GM21723 (cell line): ENCODE measurements around the gene CAMKK2.
"Not testable (repeated sequence)": the region's sequence is repeated elsewhere in the genome, so short reads cannot be mapped to it uniquely, and the experiment has no call there.

Experiments
- ATAC-seq: cut with Tn5 transposase; IDR thresholded peaks from one replicate; pipeline ENCODE4 v1.9.1; 2021; ENCODE audit warnings: mild to moderate bottlenecking, moderate library complexity; ENCODE audit not compliant: unreplicated experiment

The CAMKK2 gene

DNA sequence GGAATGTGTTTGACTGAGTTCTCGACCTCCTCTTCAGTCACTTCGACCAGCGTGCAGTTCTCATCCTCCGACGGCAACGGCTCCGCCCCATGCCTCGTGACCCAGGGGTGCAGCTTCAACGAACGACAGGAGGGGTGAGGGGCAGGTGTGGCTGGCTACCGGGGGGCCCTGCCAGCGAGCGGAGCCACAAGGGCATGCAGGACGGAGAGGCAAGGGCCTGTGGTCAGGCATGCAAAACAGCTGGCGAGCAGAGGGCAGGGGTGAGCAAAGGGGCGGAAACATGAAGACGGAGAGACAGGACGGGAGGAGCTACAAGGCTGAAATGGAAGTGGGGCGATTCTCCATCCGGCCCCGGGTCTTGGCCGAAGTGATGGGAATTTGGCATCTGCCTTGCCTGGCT lies 47.9 kb downstream of the CAMKK2 start:
- peak; percentile 88 for ATAC-seq

- ATAC-seq, result no peak
These were observed 49.5 kb downstream of the CAMKK2 start for GRCh38 chr12:121246893-121247557.

DNA sequence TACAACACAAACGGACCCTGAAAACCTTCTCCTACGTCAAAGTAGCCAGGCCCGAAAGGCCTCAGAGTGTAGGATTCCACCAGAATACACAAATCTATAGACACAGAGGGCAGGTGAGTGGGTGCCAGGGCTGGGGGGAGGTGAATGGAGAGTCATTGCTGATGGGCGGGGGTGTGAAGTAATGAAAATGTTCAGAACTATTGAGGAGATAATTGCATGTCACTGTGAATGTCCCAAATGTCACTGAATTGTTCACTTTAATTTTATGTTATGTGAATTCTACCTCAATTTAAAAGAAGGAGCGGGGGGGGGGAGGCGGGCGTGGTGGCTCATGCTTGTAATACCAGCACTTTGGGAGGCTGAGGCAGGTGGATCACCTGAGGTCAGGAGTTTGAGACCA lies 50.6 kb downstream of the CAMKK2 start:
- no peak for ATAC-seq

DNA sequence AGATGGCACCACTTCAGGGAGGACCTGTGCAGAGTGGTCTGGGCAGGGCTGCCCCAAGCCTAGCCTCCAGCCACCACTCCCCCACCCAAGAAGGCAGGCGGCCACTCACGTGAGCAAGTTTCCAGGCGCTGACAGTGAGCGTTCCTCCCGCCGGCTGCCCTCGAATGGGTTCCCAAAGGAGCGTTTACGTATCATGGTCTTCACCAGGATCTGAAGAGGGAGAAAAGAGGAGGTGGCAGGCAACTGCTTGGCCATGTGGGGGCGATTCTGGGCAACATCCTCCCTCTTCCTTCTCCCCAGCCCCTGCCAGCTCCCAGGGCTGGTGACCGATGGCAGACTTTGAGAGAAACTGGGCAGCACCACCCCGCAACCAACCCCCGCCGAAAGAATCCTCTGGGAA lies 51.5 kb downstream of the CAMKK2 start:
- ATAC-seq, result no peak

GRCh38 chr12:121241156-121241970 lies 55.1 kb downstream of the CAMKK2 start:
- ATAC-seq, result no peak

DNA sequence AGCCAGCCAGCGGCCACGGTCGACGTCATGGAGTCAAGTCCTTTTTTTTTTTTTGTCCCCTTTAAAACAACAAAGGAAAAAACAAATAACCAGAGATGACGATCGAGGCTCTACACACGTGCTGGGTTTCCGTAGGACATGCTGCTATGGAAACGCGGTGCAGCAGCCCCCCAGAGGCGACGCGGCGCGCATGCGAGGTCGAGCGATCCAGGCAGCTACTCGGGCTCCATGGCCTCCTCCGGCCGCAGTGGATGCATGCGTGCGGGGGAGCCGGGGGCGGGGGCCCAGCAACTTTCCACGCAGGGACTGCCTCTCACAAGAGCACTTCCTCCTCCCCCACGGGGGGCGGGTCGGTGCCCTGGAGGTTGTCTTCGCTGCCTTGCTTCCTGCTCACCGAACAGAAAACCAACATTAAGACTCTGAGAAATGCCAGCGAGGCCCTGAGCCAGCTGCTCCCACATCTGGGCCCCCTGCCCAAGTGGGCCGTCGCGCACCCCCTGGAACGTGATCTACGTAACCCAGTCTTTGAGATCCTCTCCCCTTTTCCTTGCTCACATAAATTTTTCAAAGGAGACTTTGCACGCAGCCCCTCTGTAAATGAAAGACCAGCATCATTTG lies 55.9 kb downstream of the CAMKK2 start:
- no peak for ATAC-seq

DNA sequence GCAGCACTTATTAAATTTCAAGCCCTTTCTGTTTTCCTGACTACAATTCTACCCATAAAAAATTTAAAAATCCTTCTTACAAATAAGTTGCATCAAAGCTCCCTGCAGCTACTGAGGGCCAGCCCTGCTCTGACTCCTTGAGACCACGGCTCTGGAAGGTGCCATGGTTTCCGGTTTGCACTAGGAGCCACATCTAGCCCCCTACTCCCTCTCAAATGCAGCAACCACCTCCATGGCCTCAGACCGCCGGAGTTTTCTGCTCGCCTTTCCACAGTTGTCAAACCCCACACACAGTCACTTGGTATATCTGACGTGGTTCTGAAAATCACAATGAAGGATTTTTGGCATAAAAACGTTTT lies 56.5 kb downstream of the CAMKK2 start:
- ATAC-seq, result no peak

DNA sequence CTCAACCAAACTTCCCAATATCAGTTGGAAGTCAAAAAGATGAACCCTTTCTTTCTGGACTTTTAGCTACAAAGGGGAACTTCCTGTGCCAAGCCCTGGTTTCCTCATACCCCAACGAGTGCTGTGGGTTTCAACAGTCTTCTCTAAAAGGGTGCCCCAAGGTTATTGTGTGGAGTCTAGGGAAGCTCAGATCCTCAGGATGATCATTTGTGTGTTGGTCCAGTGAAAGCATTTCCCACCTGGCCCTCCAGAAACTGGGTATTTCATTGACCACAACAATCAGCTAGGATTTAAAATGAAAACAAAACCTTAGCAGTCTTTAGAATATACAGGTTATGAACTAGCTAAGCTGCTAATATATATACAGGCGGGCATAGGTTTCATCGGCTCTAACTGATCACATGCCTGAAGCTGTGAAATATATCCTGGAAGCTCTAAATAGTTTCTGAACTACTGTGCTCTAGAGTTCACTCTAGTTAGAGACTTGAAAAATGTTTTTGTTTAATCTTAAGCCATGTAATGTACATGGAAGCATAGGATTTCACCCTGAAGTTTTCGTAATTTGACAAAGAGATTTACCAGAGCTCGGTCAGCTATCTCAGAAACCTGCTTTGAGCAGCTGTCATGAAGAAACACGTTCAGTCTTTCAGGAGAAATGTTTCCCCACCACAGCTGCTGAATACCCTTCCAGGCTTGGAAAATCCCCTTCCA lies 57.0 kb downstream of the CAMKK2 start:
- no peak for ATAC-seq

DNA sequence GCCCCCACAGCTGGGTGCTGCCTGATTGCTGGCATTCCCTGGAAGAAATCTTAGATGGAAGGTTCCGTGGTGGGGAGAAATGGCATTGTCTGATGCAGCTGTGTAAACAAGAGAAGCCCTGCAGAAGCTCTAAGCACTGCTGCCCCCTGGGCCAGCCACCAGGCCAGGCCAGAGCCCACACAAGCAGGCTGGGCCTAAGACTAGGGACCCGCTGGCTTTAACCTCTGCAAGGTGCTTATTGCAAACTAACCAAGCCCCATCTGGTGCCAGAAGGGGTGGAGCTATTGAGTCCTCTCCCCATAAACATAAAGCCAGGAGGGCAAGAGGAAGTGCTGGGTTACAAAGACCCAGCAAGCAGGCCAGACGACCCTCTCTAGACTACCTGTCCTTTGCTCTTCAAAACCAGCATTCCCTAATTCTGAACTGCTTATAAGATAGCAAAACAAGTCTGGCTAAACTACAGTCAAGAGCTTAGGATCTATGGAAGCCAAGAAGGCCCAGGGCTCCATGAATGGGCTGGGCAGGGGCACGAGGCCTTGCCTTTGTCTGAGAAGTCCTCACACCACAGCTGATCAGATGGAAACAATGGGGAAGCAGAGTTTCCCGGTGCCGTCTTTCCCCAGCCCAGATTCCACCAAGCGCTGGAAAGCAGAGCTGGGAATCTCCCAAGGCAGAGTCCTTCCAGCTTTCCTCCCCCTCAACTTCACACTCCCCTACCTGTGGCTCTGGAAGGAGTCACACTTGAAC lies 57.7 kb downstream of the CAMKK2 start:
- no peak for ATAC-seq

- no peak for ATAC-seq
These were observed 58.4 kb downstream of the CAMKK2 start for GRCh38 chr12:121238086-121238485.

- no peak for ATAC-seq
These were observed 59.1 kb downstream of the CAMKK2 start for GRCh38 chr12:121237415-121237814.

DNA sequence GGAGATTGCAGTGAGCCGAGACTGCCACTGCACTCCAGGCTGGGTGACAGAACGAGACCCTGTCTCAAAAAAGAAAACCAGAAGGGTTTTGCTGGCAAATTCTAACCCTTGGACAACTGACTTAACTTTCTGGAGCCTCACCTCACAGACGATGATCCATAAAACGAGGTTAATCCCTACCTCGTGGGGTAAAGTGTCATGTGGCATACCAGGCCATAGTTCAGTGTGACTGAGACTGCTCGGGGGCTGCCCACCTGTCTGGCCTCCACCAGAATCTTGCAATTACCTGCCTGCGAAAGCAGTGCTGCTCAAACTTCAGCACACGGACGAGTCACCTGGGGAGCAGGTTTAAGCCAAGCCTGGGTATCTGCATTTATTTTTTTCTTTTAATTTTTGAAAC lies 59.7 kb downstream of the CAMKK2 start:
- no peak for ATAC-seq

DNA sequence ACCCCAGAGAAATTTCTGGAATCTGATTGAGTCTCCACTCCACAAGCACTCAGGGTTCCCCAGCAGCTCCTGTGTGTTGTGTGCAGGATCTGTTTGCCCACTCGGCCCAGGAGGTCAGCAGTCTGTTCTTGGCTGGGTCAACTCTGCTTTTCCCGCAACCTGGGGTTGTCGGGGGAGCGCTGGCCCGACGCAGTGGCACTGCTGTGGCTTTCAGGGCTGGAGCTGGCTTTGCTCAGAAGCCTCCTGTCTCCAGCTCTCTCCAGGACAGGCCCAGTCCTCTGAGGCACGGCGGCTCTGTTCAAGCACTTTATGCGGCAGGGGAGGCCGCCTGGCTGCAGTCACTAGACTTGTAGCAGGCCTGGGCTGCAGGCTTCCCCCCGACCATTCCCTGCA lies 62.9 kb downstream of the CAMKK2 start:
- no peak for ATAC-seq

DNA sequence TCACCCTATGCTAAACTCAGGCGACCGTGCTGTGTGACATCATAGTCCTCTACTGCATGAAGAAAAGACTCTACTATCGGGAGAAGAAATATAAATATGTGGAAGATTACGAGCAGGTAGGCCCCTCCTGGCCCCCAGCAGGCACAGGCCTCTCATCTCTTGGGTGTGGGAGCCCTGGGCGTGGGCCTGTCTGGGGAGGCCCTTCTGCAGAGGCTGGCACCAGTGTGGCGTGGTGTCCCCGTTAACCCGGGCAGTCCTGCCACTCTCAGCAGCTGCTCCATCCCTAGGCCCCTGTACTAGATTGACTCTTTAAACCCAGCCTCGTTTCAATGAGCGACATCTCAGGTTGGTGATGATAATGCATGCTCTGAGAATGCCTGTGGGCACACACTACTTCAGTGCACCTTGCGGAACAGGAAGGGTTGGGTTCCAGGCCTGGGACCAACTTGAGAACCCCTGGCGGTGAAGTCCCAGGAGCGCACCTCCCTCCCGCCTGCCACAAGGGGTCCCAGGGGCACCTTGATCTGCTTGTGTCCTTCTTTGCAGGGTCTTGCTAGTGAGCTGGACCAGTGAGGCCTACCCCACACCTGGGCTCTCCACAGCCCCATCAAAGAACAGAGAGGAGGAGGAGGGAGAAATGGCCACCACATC lies 63.4 kb downstream of the CAMKK2 start:
- ATAC-seq, result no peak

- no peak for ATAC-seq
These were observed 64.3 kb downstream of the CAMKK2 start for GRCh38 chr12:121232163-121232562.

- no peak for ATAC-seq
These were observed 66.0 kb downstream of the CAMKK2 start for GRCh38 chr12:121230538-121230907.

DNA sequence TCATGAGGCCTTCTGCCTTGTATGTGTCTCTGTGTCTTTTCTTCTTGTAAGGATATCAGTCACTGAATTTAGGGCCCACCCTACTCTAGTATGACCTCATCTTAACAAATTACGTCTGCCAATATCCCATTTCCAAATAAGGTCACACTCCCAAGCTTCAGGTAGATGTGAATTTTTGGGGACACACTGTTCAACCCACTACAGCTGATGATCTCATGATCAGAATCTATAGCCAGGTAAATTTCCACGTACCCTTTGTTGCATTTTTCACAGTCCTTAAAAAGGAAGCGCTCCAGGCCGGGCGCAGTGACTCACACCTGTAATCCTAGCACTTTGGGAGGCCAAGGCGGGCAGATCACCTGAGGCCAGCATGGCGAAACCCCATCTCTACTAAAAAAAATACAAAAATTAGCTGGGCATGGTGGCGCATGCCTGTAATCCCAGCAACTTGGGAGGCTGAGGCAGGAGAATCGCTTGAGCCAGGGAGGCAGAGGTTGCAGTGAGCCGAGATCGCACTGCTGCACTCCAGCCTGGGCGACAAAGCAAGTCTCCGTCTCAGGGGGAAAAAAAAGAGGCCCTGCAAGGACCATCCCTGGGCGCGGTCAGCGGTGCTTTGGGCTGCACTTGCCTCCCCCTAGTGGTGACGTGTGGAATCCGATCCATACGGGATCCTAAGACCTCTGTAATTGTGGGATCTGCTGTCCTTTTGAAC lies 66.5 kb downstream of the CAMKK2 start:
- ATAC-seq, result not testable (repeated sequence)

- ATAC-seq, result no peak
These were observed 67.4 kb downstream of the CAMKK2 start for GRCh38 chr12:121228919-121229665.

- peak; percentile 65 for ATAC-seq
These were observed 69.2 kb downstream of the CAMKK2 start for GRCh38 chr12:121227294-121227693.
